ENCODE data around the gene SIGLEC1. TPM values are rescaled to one million over a fixed set of nuclear protein-coding genes. Genes with fewer than 3 reads are reported as not detected.
A peak's percentile ranks its signal among the peaks of the same experiment; 100 is the strongest.

SIGLEC1 gene
- total and polyA plus RNA-seq, 8 donors = 0.09 to 3.7 (median 1.7) TPM

DNA sequence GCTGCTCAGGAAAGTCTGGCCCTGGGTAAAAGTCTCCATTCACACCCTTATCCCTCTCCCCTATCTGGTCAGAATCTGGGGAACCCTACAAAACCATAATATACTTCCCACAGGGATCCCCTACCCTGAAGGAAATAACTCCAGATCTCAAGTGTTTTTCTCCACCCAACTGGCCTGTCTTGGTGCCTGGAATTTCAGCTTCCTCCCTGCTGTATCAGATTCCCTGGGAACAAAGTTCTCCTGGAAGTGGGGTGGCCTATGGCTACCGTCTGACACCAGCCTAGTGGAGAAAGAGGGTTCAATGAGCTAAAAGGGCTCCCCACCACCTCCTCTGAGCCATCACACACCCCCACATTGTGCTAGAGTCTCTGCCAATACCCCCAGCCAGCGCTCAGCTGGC is 35.1 kb upstream of the SIGLEC1 start:
- Histone ChIP-seq H3K4me3 (no peak overlapping the region), H3K27me3 (peaks cover 0 to 8% (median 0%) of the 10 kb centered on the region in 4 donors), H3K36me3 (no peaks in the 10 kb centered on the region), H3K4me1 (peaks cover 0 to 11% (median 5%) of the 10 kb centered on the region in 3 donors), H3K9me3 (no peaks in the 10 kb centered on the region), H3K27ac (no peak overlapping the region)
- FAIRE-seq (no peak), DNase-seq (no peak), ATAC-seq (no peak)
- intact Hi-C loops (cut with DNase I) = no loop called here
- 69 to 70% methylated on average over 2 of the region's 2 CpGs for WGBS, 2 donors
- TF ChIP-seq, protein P1, sequence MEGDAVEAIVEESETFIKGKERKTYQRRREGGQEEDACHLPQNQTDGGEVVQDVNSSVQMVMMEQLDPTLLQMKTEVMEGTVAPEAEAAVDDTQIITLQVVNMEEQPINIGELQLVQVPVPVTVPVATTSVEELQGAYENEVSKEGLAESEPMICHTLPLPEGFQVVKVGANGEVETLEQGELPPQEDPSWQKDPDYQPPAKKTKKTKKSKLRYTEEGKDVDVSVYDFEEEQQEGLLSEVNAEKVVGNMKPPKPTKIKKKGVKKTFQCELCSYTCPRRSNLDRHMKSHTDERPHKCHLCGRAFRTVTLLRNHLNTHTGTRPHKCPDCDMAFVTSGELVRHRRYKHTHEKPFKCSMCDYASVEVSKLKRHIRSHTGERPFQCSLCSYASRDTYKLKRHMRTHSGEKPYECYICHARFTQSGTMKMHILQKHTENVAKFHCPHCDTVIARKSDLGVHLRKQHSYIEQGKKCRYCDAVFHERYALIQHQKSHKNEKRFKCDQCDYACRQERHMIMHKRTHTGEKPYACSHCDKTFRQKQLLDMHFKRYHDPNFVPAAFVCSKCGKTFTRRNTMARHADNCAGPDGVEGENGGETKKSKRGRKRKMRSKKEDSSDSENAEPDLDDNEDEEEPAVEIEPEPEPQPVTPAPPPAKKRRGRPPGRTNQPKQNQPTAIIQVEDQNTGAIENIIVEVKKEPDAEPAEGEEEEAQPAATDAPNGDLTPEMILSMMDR (IDR thresholded peaks at IDR 0.05) = no peak

DNA sequence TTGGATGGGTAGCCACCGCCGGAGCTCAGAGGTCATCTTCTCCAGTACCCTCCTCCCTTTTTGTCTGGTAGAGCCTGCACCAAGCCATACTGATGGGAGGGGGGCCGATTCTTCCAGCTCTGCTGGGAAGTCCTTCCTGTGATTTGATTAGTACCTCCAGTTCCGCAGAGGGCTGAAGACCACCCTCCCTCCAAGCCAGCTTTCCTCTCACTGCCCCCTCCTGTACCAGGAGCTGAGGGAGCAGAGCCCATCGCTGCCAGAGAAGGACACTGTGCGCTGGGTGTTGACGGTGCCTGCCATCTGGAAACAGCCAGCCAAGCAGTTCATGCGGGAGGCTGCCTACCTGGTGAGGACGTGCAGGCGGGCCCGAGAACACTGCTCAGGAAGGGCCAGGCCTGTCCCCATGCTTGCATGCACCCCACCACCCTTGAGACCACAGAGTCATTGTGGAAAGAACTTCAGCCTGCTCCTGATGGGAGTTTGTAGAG is 33.3 kb upstream of the SIGLEC1 start:
- H3K4me3 ChIP-seq = no peak overlapping the region

DNA sequence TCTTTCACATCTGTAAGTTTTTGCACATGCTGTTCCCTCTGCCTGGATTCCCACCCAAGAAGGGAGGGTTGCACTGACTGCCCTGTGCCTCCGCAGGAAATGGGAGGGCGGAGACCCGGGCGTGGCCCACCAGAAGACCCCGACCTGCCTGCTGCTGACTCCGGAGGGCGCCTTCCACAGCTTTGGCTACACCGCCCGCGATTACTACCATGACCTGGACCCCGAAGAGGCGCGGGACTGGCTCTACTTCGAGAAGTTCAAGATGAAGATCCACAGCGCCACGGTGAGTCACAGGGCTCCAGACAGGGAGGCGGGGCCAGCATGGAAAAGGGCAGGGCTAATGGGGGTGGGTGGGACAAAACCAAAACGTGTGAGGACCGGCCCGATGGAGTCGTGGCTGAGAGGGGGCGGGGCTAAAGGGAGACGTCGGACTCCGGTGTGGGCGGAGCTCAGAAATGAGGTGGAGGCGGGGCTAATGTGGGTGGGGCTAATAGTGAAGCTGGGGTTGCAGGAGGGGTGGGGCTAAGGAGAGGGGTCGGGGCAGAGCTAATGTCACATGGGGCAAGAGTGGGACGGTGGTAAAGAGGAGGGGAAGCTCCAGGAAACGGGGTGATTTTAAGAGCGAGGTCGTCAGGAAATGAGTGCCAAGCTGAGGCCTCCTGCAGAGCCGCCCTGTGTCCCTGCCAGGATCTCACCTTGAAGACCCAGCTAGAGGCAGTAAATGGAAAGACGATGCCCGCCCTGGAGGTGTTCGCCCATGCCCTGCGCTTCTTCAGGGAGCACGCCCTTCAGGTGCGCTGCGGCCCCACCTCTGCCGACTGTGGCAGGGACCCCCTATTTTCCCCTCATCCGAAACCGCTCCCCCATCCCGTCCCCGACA is 32.6 kb upstream of the SIGLEC1 start:
- TF ChIP-seq, protein P1 (IDR thresholded peaks at IDR 0.05) = no peak

More for the DNA sequence above, 33.3 kb upstream of the SIGLEC1 start:
- Histone ChIP-seq H3K27me3 (peaks cover 0 to 7% (median 0%) of the 10 kb centered on the region in 4 donors), H3K36me3 (no peaks in the 10 kb centered on the region), H3K9me3 (no peaks in the 10 kb centered on the region), H3K27ac (no peak overlapping the region), H3K4me1 (peaks cover 0 to 11% (median 0%) of the 10 kb centered on the region in 3 donors)
- ATAC-seq (no peak), FAIRE-seq (no peak), DNase-seq (peak in 1 of 6 donors; percentile 37)
- intact Hi-C loops (cut with DNase I) = no loop called here
- 59 to 61% methylated on average over 11 of the region's 11 CpGs for WGBS, 2 donors
- TF ChIP-seq, protein P1 (IDR thresholded peaks at IDR 0.05) = no peak

DNA sequence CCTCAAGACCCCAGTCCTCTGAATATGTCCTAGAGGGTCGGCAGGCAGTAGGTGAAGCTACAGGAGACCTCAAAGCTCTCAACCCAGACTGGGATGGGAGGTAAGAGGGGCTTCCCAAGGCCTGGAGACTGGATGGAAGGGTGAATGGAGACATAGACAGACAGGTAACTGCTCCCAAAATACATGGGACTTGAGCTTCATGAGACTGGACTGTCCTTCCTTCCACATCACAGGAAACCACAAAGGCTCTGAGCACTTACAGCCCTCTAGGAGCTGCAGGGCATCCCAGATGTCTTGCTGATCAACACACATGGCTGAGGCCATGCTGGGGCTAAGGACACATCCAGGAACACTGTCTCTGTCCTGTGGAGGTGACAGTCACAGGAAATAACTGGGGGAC is 31.6 kb upstream of the SIGLEC1 start:
- WGBS, 2 donors = 48 to 81% methylated on average over 1 of the region's 1 CpG
- no peaks in the 10 kb centered on the region for H3K27me3 ChIP-seq
- DNase-seq (no peak), FAIRE-seq (no peak), ATAC-seq (no peak)
- H3K9me3 ChIP-seq = no peaks in the 10 kb centered on the region
- TF ChIP-seq, protein P1 (IDR thresholded peaks at IDR 0.05) = no peak
- H3K27ac ChIP-seq = no peak overlapping the region
- intact Hi-C loops (cut with DNase I) = no loop called here
- peaks cover 0 to 4% (median 0%) of the 10 kb centered on the region in 3 donors for H3K4me1 ChIP-seq
- H3K4me3 ChIP-seq = no peak overlapping the region
- H3K36me3 ChIP-seq = no peaks in the 10 kb centered on the region

More for the DNA sequence above, 32.6 kb upstream of the SIGLEC1 start:
- FAIRE-seq (no peak), ATAC-seq (peak; percentile 57 to 87 (median 78)), DNase-seq (peak; percentile 61 to 86 (median 83))
- intact Hi-C loops (cut with DNase I) = no loop called here
- H3K4me1 ChIP-seq = peaks cover 0 to 8% (median 0%) of the 10 kb centered on the region in 3 donors
- no peak overlapping the region for H3K27ac ChIP-seq
- no peaks in the 10 kb centered on the region for H3K36me3 ChIP-seq
- WGBS, 2 donors = 17 to 19% methylated on average over 45 of the region's 45 CpGs
- peaks cover 0 to under 1% (median 0%) of the 10 kb centered on the region in 4 donors for H3K27me3 ChIP-seq
- no peaks in the 10 kb centered on the region for H3K9me3 ChIP-seq
- peak overlapping the region in 1 of 4 donors; percentile 27 for H3K4me3 ChIP-seq
